NT2/D1 (cell line): Measurements from ENCODE around the gene ENGASE.

Experiments
- SUZ12 ChIP-seq: IDR thresholded peaks from 2 replicates; pipeline ENCODE4 v1.6.1; 2011; ENCODE audit not compliant: insufficient read length, insufficient read depth; ENCODE audit errors: extremely low read depth
- YY1 ChIP-seq: IDR thresholded peaks from 2 replicates; pipeline ENCODE4 v1.6.1; 2011; ENCODE audit not compliant: insufficient read length, insufficient read depth
- ZNF274 ChIP-seq: IDR thresholded peaks from 2 replicates; pipeline ENCODE4 v1.6.1; 2011; ENCODE audit warnings: mild to moderate bottlenecking, low read depth, low read length

DNA sequence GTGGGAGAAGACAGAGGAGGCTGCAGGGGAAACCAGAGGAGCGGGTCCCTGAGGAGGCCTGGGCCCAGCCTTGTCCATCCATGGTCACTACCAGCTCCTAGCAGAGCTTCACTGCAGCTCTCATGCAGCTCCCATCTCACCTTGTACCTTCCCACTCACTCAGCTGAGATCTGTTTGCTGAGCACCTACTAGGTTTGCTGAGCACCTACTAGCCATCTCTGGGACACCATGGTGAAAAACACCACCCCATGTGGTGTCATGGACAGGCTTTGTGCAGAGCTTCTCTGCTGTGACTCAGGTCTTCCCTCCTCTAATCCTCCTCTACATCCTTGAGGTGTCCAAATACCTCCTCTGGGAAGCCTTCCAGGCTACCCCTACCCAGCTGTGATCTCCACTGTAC, 58.6 kb downstream of the ENGASE start:
- TF ChIP-seq ZNF274: no peak
- TF ChIP-seq SUZ12: no peak
- no peak for TF ChIP-seq YY1
